Stimulated activated CD8-positive, alpha-beta memory T cell treated with anti-CD3 and anti-CD28 coated beads, Interleukin-7, amount 100 ng/mL, for 4 hours (primary cell): ENCODE data around the gene BUD23.
"Not testable (repeated sequence)": the region's sequence is repeated elsewhere in the genome, so short reads cannot be mapped to it uniquely, and the experiment has no call there.

Experiments
- DNase-seq, 2 donors: peaks; one replicate each; pipeline ENCODE4 v3.0.0-alpha.2; 2020; ENCODE audit warnings: low read depth in 2 of 2

Gene BUD23

DNA sequence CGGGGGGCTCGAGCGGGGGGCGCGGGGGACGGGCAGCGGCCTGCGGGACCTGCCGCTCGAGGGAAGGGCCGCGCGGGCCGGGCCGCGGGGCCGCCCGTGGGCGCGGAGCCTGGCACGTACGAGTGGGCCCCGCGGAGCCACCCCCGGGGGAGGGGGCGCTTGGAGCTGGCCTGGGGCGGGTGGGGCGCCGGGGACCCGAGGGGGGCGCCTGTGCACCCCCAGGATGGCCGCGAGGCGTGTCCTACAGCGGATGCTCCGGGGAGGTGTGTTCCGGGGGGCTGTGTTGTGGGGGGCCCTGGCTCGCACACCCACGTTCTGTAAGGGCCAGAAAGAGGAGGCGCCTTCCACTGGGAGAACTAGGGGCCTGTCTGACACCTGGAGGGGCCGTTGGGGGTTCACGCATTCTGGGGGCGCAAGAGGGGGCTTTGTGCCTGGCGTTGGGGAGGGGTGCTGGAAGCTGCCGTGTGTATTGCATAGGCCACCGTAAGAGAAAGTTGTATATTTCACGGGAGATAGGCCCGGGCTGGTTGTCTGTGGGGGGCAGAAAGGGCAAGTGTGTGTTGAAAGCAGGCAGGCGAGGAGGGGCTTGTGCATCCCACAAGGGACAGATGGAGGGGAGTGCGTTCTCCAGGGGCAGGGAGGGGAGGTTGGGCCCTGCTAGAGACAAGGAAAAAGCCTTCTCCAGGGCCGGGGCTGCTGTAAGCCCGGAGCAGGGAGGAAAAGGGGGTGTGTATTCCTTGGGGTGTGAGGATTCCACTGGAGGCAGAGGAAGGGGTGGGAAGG is 15.1 kb upstream of the BUD23 start:
- no peak for DNase-seq

GRCh38 chr7:73668886-73669230 is 14.5 kb upstream of the BUD23 start:
- no peak for DNase-seq

GRCh38 chr7:73669288-73669701 is 14.1 kb upstream of the BUD23 start:
- no peak for DNase-seq

DNA sequence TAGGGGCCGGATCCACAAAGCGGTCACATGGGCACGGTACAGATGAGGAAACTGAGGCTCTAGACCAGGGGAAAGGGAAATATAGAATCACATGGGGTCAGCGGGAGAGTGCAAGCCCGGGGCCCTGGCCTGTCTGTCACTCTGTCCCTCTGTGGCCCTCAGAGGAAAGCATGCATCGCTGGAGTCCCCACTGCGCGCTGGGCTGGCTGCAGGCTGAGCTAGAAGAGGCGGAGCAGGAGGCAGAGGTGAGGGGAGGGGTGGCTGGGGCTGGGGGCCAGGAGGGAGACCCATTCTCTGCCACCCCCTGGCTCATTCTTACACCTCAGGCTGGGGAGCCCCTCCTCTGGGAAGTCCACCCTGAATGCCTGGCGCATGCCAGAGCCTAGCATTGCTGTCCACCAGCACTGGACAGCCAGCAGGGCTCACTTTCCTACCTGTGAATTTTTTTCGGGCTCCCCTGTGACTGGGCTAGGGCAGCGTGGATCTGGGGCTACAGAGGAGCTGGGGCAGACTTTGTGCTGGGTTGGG is 13.5 kb upstream of the BUD23 start:
- no peak for DNase-seq

DNA sequence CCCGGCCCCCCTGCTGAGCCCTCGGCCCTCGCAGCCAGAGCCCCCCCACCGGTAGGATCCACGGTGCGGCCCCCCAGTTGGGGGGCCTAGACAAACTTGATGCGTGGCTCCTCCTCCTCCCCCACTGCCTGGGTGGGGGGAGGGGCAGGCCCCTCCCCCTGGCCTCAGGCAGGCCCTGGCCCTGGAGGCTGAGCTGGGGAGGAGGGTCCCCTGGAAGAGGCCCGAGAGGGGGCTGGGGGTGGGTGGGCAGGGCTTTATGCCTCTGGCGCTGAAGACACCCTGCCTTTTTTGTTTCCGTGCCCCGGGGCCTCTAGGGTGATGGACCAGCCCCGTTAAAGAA is 12.1 kb upstream of the BUD23 start:
- no peak for DNase-seq

DNA sequence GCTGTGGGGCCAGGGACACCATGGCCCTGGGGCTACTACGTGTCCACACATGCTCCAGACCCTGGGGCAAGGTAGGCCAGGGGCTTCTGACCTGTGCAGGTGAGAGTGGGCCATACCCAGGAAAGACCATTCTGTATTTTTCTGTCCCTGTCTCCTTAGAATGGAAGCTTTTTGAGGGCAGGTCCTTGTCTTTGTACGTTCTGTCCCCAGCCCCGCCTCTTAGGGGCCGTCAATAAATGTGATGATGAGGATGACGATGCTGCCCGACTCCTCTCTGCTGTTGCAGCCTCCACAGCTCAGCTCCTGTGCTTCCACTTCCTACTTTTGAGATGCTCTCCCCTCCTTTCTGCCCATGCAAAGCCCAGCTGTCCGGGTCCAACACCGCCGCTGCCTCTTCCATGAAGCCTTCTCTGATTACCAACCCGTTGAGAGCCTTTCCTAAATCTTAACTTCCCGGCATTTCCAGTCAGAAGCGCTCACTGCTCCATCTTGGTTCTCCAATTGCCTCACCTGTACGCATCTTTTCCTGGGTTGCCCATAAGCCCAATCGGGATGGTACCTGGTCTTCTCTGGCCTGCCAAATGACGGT is 11.4 kb upstream of the BUD23 start:
- no peak for DNase-seq

- DNase-seq, result no peak
Measured at GRCh38 chr7:73674468-73675124, 8.8 kb upstream of the BUD23 start.

GRCh38 chr7:73676062-73676461 is 7.3 kb upstream of the BUD23 start:
- not testable (repeated sequence) for DNase-seq

DNA sequence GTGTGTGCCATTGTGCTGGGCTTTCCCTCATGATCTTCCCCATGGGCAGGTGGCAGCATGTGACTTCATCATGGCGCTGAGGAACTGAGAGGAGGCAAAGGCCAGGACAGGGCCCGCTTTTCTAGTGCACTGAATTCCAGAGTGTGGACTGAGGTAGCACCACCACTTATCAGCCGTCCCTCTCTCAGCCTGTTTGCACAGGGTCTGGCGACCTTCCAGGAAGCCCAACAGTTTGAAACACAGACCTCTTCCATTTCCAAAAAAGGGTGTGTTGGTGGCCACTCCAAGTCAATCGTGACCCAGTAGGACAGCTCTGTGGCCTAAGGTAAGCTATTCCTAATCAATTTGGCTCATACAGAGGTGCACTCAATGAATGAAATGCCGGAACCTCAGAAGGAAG is 4.5 kb upstream of the BUD23 start:
- DNase-seq, result no peak

GRCh38 chr7:73679709-73680108 is 3.7 kb upstream of the BUD23 start:
- no peak for DNase-seq

- DNase-seq, result no peak
Measured at GRCh38 chr7:73680501-73680900, 2.9 kb upstream of the BUD23 start.

DNA sequence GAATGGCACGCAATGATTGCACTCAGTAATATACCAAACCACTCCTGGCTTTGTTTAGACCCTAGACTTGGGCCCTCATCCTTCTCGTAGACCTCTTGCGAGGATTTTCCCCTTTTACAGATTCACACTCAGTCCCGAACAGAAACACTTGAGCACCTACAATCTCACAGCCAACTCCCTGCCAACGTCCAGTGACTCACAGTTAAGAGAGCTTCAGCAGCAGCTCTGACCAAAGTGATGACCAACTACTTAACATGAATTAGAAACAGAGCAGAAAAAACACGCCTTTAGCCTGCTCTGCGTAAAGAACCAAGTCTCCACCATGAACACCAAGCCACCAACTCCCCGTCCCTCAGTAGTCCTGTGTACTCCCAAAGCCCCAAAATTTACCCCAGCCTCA is 2.4 kb upstream of the BUD23 start:
- DNase-seq, result no peak

GRCh38 chr7:73682745-73683055 is 697 bp upstream of the BUD23 start:
- DNase-seq, result no peak

- no peak for DNase-seq
Measured at GRCh38 chr7:73683788-73684693, 644 bp downstream of the BUD23 start.

DNA sequence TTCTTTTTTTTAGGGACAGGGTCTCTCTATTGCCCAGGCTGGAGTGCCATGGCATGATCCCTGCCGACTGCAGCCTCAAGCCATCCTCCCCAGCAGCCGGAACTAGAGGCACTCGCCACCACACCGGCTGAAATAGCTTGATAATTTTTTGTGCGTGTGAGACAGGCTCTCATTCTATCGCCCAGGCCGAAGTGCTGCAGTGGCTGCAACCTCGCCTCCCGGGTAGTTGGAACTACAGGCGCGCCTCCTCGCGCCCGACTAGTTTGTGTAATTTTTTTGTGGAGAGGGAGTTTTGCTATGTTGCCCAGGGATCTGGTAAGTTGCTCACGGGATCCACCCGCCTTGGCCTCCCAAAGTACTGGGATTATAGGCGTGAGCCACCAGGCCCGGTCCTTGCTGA is 1.9 kb downstream of the BUD23 start:
- no peak for DNase-seq

GRCh38 chr7:73688288-73688687 is 4.9 kb downstream of the BUD23 start:
- no peak for DNase-seq

- no peak for DNase-seq
Measured at GRCh38 chr7:73690646-73691045, 7.2 kb downstream of the BUD23 start.

DNA sequence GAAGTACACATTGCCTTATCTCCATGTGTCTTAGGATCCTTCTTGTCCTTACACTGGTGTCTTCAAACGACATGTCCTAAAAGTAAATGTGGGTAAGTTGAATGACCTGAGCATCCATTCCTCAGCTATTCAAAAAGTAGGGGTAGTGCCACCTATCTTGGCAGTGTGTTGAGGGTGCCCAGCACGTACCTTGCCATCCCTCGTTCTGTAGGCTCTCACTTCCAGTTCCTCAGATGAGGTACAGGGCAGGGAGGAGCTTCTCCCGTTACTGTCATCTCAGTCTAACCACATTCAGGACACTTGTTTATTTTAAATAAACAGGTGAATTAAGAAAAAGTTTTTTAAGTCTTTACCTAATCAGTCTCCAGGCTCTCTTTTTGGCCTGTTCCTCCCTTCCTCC is 13.0 kb downstream of the BUD23 start:
- no peak for DNase-seq

DNA sequence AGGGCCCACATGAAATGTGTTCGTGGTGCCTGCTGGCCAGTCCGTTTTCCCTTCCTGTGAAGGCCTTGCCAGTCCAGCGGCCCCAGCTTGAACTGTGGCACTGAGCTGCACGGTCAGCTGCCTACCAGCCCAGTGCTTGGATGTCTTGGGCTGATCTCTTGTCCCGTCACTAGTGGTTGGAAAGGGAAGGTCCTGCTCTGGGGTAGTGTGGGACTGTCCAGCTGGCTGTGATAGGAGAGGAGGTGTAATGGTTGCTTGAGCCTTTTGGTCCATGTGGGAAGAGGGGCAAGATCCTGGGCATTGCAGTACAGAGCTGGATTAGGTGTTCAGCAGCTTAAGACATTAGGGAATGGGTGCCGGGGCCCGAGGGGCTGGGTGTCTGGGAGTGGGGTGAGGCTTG is 15.0 kb downstream of the BUD23 start:
- no peak for DNase-seq

GRCh38 chr7:73699370-73700068 is 16.1 kb downstream of the BUD23 start:
- no peak for DNase-seq

DNA sequence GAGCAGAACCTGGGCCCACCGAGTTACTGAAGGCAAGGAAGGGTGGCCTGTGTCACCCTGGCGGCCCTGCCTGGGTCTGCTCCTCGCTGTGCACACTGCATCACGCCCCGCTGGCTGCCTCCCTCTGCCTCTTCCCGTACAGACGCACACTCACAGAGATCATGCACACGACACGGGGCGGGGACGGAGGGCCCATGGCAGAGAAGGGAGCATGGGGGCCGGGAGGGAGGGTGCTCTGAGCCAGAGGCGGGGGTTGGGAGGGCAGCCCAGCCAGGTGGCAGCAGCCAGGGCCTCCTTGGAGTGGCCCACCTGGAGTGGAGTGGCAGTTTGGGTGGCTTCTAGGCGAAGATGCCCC is 16.6 kb downstream of the BUD23 start:
- DNase-seq, result no peak
